ENCODE data around the gene S100A13.
"Not testable (repeated sequence)": the region's sequence is repeated elsewhere in the genome, so short reads cannot be mapped to it uniquely, and the experiment has no call there.

The S100A13 gene

GRCh38 chr1:153626904-153627714 lies at the start of gene S100A13:
S100A13 (minus strand) TSS chr1:153627505; CDS start chr1:153626472, 1,033 bp downstream.
- no peak for DNase-seq (ENCODE audit: extremely low read depth in 1 of 2, low read depth in 1 of 2)

GRCh38 chr1:153673511-153673910 lies 46.2 kb upstream of the S100A13 start:
- no peak for DNase-seq (ENCODE audit: extremely low read depth in 1 of 2, low read depth in 1 of 2)

- DNase-seq (ENCODE audit: extremely low read depth in 1 of 2, low read depth in 1 of 2) = peak in 1 of 2 donors; percentile 8
Measured at GRCh38 chr1:153671628-153672353, 44.5 kb upstream of the S100A13 start.

GRCh38 chr1:153670859-153671627 lies 43.7 kb upstream of the S100A13 start, which contains the start of gene ILF2:
ILF2 (minus strand) TSS chr1:153670993; CDS start chr1:153670922, 71 bp downstream.
- DNase-seq (ENCODE audit: extremely low read depth in 1 of 2, low read depth in 1 of 2) = peak; percentile 91 to 97

GRCh38 chr1:153670257-153670858 lies 43.1 kb upstream of the S100A13 start:
- no peak for DNase-seq (ENCODE audit: extremely low read depth in 1 of 2, low read depth in 1 of 2)

GRCh38 chr1:153669606-153670005 lies 42.3 kb upstream of the S100A13 start:
- no peak for DNase-seq (ENCODE audit: extremely low read depth in 1 of 2, low read depth in 1 of 2)

GRCh38 chr1:153668672-153669071 lies 41.4 kb upstream of the S100A13 start:
- DNase-seq (ENCODE audit: extremely low read depth in 1 of 2, low read depth in 1 of 2) = not testable (repeated sequence)

- DNase-seq (ENCODE audit: extremely low read depth in 1 of 2, low read depth in 1 of 2) = no peak
Measured at GRCh38 chr1:153667439-153667838, 40.1 kb upstream of the S100A13 start.

- no peak for DNase-seq (ENCODE audit: extremely low read depth in 1 of 2, low read depth in 1 of 2)
Measured at GRCh38 chr1:153663211-153663610, 35.9 kb upstream of the S100A13 start.

- no peak for DNase-seq (ENCODE audit: extremely low read depth in 1 of 2, low read depth in 1 of 2)
Measured at GRCh38 chr1:153662269-153662668, 35.0 kb upstream of the S100A13 start.

- DNase-seq (ENCODE audit: extremely low read depth in 1 of 2, low read depth in 1 of 2) = no peak
Measured at GRCh38 chr1:153661111-153661708, 33.9 kb upstream of the S100A13 start.

- no peak for DNase-seq (ENCODE audit: extremely low read depth in 1 of 2, low read depth in 1 of 2)
Measured at GRCh38 chr1:153659656-153660055, 32.4 kb upstream of the S100A13 start.

GRCh38 chr1:153659175-153659534 lies 31.9 kb upstream of the S100A13 start:
- no peak for DNase-seq (ENCODE audit: extremely low read depth in 1 of 2, low read depth in 1 of 2)

GRCh38 chr1:153658400-153659174 lies 31.3 kb upstream of the S100A13 start, which contains the start of gene SNAPIN:
SNAPIN (plus strand) TSS chr1:153658703; CDS start chr1:153658744, 41 bp downstream.
- peak; percentile 65 to 83 for DNase-seq (ENCODE audit: extremely low read depth in 1 of 2, low read depth in 1 of 2)

- DNase-seq (ENCODE audit: extremely low read depth in 1 of 2, low read depth in 1 of 2) = no peak
Measured at GRCh38 chr1:153655333-153655732, 28.0 kb upstream of the S100A13 start.

GRCh38 chr1:153652805-153653500 lies 25.6 kb upstream of the S100A13 start:
- no peak for DNase-seq (ENCODE audit: extremely low read depth in 1 of 2, low read depth in 1 of 2)

GRCh38 chr1:153651771-153652170 lies 24.5 kb upstream of the S100A13 start:
- DNase-seq (ENCODE audit: extremely low read depth in 1 of 2, low read depth in 1 of 2) = no peak

GRCh38 chr1:153649863-153650235 lies 22.5 kb upstream of the S100A13 start:
- no peak for DNase-seq (ENCODE audit: extremely low read depth in 1 of 2, low read depth in 1 of 2)
